Measurements from ENCODE around the gene HRAS.

The HRAS gene

GRCh38 chr11:534396-535209, 773 bp downstream of the HRAS start:
- TF ChIP-seq CTCF (IDR thresholded peaks at IDR 0.05; ENCODE audit: borderline replicate concordance, insufficient read depth, low read depth, low read length): no peak
- H3K4me3 ChIP-seq (ENCODE audit: low read depth, low read length): peak overlapping the region; percentile 83

- no peak for TF ChIP-seq CTCF (IDR thresholded peaks at IDR 0.05; ENCODE audit: borderline replicate concordance, insufficient read depth, low read depth, low read length)
Observed at GRCh38 chr11:533586-534395, 1.6 kb downstream of the HRAS start.

GRCh38 chr11:532986-533585, 2.3 kb downstream of the HRAS start:
- H3K4me3 ChIP-seq (ENCODE audit: low read depth, low read length): no peak overlapping the region
- no peak for TF ChIP-seq CTCF (IDR thresholded peaks at IDR 0.05; ENCODE audit: borderline replicate concordance, insufficient read depth, low read depth, low read length)

More at GRCh38 chr11:533586-534395, 1.6 kb downstream of the HRAS start:
- peak overlapping the region; percentile 83 for H3K4me3 ChIP-seq (ENCODE audit: low read depth, low read length)

GRCh38 chr11:532527-532985, 2.8 kb downstream of the HRAS start:
- no peak for TF ChIP-seq CTCF (IDR thresholded peaks at IDR 0.05; ENCODE audit: borderline replicate concordance, insufficient read depth, low read depth, low read length)
- H3K4me3 ChIP-seq (ENCODE audit: low read depth, low read length): no peak overlapping the region

- no peak overlapping the region for H3K4me3 ChIP-seq (ENCODE audit: low read depth, low read length)
- no peak for TF ChIP-seq CTCF (IDR thresholded peaks at IDR 0.05; ENCODE audit: borderline replicate concordance, insufficient read depth, low read depth, low read length)
Observed at GRCh38 chr11:531919-532526, 3.4 kb downstream of the HRAS start.

GRCh38 chr11:530960-531831, 4.2 kb downstream of the HRAS start:
- TF ChIP-seq CTCF (IDR thresholded peaks at IDR 0.05; ENCODE audit: borderline replicate concordance, insufficient read depth, low read depth, low read length): no peak
- no peak overlapping the region for H3K4me3 ChIP-seq (ENCODE audit: low read depth, low read length)
